Activated CD8-positive, alpha-beta memory T cell treated with anti-CD3 and anti-CD28 coated beads, Interleukin-2, amount 50 U/mL, for 24 hours (primary cell): ENCODE data around the gene C10orf62.
"Not testable (repeated sequence)": the region's sequence is repeated elsewhere in the genome, so short reads cannot be mapped to it uniquely, and the experiment has no call there.

Experiments
- DNase-seq: peaks from one replicate; pipeline ENCODE4 v3.0.0-alpha.2; 2020; ENCODE audit errors: extremely low read depth

The C10orf62 gene, protein sequence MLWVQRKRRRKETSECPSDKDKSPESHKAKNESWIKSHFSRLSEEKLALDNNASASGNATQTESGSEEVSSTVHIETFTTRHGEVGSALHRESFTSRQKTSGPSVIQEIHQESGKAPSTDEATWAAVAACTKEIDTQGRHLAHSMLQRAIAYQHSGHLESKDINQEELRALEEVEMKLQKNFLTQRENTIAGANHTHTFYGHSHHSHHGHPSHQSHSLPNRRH

DNA sequence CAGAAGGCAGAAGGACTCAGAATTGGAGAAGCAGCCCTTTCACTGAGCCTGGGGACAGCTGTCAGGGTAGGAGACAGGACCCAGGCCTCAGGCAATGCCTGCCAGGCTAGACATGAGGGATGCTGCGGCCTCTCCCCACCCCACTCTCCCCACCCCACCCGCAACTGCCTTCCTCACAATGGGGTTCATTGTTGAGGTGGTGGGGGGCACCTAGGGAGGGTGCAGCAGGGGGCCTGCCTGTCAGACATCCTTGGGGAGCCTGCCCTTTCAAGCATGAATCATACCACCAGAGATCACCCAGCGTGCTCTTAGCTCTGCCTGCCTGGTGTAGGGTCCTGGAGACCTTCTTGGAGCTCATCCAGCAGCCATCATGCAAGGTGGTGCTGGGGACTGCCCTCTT is at the start of gene C10orf62:
C10orf62 (plus strand) TSS at position 243 of the 400 bp plus-strand sequence. CDS start 177 bp downstream, outside the sequence.
- DNase-seq = no peak

DNA sequence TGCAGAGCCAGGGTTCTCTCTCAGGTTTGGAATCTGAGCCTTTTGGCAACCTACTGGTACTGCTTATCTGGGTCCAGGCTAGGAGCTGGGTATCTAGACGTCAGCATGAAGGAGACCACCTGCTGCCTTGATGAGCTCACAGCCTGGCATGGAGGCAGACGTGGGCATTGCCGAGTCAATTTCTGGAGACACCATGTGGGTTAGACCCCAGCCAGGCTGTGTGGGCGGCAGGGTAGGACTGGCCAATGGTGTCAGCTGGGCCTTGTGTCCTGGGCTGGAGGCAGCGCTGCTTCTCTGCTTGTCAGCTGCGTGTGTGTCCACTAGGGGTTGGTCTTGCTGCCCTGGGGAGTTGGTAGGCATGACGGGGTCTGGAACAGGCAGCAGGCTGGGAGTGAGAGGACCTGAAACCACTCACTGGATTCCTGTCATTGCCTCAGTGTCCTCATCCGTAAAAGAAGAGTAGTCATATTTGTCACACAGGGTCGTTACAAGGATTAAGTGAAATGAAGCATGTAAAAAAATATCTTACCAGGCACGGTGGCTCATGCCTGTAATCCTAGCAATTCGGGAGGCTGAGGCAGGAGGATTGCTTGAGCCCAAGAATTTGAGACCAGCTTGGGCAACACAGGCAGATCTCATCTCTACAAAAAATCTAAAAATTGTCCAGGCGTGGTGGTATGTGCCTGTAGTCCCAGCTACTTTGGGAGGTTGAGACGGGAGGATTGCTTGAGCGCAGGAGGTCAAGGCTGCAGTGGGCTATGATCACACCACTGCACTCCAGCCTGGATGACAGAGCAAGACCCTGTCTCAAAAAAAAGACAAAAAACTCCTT is 48.6 kb upstream of the C10orf62 start:
- no peak for DNase-seq

DNA sequence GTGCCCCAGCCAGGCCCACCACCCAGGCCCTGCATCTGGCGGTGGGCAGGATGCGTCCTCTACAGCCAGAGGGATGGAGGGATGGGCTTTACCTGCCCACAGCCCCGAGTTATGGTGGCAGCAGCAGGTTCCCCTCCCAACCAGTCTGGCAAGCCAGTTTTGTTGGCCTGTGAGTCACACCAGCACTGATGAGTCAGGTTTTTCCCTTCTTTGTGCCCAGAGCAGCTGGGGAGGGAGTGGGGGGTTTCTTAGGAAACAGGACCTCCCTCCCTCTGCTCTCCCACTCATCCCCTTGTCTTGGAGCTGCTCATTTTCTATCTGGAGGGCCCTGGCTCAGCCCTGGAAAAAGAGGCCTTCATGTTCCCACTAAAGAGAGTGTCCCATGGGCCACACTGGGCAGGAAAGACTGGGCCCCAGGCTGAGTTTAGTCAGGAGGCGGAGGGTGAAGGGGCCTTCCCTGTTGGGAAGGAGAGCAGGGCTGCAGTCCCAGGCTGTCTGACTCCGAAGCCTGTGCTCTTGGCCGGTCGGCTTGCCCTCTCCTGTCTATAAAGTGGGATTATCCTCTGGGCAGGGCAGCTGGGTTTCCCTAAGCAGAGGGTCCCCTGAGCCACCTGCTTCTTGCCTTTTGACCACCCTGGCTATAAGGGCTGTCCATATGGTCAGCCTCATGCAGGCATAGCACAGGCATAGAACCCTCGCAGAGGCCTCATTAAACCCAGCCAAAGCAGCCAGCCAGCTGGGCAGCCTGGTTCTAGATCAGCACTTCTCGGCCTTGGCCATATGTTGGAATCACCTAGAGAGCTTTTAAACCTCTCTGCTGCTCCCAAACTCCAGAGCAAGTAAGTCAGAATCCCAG is 47.1 kb upstream of the C10orf62 start:
- no peak for DNase-seq

DNA sequence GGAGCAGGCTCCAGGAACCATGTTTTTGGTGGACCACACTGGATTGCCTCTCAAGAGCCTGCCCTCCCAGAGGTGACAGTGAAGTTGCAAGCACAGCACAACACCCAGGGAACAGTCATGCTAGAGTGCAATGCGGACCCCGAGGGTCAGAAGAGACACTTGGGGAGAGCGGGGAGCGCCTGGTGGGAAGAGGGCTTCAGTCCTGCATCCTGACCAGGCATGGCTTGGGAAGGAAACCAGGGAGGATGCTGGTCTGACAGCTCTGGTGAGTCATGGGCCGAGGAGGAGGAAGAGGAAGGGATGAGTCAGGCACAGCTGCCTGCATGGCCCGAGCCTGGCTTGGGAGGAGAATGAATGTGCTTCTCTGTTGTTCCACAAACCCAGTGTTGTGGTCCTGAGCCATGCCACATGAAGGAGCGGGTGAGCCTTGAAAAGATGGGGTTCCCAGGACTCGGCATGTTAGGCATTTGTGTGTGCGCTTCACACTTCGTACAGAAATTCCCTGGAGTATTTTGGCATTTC is 46.4 kb upstream of the C10orf62 start:
- DNase-seq = peak; percentile 20

DNA sequence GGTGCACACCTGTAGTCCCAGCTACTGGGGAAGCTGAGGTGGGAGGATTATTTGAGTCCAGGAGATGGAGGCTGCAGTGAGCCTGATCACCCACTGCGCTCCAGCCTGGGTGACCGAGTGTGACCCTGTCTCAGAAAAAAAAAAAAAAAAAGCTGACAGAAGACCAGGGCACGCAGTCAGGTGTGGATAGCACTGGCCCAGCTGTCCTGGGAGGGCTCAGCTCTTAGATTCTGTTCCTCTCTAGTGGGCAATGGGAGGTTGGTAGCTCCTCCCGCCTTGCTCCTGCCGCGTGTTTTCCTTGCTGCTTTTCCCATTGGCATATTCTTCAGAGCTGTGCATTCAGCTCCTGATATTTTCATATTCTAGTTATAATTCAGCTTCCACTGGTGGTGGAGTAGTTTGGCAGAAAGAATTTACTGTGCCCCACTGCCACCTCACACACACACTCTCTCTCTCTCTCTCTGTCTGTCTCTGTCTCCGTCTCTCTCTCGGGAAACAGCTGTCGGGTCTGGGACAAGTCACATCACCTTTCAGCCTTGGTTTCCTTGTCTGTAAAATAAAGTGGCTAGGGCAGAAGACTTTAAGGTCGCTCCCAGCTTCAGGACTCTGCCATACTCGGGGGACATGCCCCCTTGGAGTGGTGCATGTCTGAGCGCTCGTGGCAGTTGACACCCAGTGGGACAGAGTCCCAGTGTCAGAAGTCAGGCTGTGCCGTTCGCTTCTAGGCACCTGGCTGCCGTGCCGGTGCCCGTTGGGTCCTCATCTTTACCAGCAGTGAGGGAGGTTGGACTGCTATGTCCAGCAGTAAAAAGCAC is 42.9 kb upstream of the C10orf62 start:
- no peak for DNase-seq

DNA sequence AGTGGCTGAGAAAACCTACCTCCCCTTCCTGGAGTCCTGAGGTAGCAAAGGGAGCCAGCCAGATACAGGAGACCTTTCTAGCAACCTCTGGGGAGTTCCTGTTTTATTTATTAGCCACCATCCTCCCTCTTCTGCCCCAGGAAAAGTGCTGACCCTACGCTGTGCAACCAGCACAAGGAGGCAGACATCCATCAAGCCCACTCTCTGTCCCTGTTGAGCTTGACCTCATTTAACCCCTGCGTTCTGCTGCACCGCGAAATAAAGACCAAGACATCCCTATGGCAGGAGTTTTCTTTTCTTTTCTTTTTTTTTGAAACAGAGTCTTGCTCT is 42.3 kb upstream of the C10orf62 start:
- DNase-seq = no peak

DNA sequence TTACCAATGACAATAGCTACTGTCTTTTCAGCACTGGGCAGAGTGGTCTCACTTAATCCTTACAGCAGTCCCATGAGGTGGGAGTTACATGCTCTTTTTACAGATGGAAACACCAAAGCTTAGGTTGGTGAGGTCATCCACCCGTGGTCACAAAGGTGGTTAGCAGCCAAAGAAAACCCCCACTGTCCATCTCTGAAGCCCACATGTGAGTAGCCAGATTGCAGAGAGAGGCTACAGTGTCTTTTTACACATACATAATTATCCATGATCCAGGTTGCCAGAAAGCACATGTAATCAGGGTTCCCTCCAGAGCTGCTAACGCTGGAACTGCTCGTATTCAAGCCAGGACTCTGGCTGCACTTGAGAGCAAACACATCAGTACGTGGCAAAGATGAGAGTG is 41.6 kb upstream of the C10orf62 start:
- no peak for DNase-seq

DNA sequence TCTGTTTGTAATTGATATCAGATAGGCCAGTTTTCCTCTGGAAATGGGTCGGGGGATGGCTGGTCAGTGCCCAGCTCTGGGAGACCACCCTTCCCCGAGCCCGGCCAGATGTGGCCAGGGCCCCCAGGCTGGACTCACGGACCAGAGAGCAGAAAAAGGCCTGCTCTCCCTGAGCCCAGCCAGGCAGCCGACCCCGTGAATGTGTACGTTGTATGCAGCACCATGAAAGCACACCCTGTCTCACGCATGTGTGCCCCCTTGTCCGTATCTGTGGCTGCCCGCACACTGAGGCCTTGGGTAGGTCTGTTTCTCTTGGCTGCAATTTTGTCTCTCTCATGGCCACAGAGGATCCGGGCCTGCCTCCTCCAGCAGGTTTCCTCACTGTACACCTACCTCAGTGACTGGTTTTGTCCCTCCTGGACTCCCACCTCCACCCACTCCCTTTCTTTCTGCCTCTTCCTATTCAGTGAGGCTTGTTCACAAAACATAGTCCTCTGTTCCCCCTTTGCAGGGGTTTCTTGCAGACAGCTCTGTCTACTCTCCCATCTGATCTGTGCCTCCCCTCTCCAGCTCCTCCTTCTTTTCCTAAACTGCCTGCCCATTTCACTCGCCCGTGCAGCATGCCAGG is 40.6 kb upstream of the C10orf62 start:
- DNase-seq = no peak

DNA sequence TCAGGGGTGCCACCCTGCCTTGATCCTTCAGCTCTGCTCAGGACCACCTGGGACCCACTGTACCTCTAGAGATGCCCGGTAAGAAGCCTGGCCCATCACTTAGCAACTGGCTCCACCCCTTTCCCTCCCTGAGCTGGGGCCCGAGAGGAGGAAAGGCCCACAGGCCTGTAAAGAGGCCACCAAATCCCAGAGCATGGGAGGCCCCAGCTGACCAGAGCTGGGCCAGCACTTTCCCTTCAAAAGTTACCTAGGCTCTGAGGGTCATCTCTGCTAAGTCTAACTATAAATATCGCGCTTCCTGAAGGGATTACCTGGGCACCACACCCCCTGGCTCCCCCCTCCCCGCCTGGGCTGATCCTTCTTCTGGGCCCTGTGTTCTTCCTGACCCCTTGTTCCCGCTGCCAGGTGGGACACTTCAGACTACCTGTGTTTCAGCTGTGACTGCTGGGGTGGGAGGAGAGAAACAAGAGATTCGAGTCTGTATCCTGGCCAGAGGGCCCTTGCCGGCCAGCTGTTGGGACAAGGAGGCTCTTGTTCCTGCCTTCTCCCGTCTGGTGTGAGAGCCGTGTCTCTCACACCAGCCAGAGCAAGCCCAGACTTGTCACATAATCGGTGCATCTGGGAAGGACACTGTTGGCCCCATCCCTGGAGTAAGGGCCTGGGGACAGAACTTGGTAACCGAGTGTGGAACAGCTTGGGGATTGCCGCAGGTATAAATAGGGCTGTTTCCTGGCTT is 39.8 kb upstream of the C10orf62 start:
- no peak for DNase-seq

DNA sequence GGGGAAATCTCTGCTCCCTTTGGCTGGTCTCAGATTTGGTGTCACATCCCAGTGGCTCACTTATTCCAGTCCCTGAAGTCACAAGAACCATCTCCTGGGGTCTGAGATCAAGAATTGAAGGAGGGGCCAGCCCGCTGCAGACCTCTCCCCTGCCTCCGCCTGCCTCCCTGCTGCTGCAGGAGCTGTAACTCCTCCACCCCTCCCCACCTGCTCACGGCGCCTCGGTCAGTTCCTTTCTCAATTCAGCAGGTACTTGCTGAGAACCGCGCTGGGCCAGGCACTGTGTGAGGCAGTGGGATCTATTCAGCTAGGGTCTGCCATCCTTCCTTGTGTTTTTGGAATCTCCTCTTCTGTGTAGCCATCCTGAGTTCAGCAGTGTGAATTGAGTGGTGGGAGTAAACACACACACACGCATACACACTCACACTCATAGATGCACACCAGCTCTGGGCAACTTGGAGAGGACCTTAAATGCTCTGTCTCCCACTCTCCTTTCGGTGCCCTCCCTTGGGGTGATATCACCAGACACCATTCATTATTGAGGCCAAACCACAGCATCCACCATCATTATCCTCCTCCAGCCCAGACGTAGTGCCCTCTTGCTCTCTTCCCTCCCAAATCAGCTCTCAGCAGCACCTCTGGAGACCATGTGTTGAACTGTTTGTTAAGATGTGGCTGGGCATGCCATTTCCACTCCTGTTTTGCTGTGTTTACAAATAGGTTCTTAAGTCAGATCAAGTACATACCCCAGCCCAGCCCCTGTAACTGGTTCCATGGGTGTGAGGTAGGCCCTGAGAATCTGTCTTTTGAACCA is 39.0 kb upstream of the C10orf62 start:
- DNase-seq = no peak

DNA sequence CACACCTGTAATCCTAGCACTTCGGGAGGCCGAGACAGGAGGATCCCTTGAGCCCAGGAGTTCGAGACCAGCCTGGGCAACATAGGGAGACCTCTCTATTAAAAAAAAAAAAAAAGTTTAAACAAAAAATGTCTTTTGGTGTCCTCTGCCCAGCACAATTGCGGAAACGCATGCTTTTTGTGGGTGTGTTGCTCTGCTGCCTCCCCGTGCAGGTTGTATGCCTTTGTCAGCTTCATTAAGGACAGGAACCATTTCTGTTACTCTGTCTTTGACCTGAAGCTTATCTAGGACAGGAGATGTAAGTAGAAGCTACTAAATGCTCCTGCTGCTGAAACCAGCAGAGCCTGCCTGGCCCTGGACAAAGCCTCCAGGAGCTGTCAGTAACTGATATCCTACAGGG is 38.2 kb upstream of the C10orf62 start:
- no peak for DNase-seq

DNA sequence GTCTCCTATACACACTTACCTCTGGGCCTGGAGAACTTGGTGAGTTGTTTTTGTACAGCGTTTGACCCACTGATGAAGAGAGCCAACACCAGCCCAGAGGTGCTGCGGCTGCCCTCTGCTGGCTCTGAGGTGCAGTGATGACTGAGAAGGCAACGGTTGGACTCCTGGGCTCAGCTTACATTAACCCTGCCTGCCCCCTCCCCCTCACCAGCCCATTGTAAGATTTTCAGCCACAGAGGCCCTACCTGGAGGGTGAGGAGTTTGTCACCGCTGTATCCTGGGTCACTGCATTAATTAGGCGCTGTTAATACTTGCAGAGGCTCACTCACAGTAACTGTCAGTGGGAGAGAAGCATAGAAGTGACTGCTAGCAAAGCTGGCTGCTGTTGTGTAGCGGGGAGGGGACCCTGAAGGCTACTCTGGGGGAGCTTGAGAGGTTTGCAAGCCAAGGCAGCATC is 35.9 kb upstream of the C10orf62 start:
- no peak for DNase-seq

DNA sequence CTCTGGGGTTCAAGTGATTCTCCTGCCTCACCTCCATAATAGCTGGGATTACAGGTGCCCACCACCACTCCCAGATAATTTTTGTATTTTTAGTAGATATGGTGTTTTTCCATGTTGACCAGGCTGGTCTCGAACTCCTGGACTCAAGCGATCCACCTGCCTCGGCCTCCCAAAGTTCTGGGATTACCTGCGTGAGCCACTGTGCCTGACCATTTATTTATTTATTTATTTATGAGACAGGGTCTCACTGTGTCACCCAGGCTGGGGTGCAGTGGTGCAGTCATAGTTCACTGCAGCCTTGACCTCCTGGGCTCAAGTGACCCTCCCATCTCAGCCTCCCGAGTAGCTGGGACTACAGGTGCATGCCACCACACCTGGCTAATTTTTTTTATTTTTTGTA is 35.2 kb upstream of the C10orf62 start:
- DNase-seq = not testable (repeated sequence)

DNA sequence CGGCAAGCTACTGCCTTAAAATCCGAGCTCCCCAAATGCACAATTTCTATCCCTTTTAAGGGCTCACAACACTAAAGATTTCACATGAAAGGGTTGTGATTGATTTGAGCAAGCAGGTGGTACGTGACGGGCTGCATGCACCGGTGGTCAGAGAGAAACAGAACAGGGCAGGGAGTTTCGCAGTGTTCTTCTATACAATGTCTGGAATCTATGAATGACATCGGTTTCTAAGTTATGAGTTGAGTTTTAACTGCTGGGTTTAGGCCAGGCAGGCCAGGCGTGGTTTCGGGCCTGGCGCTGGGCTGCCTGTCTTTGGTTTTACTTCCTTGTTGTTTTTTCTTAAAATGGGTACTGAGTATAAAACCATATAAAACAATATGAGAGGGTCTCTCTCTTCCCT is 34.0 kb upstream of the C10orf62 start:
- not testable (repeated sequence) for DNase-seq

DNA sequence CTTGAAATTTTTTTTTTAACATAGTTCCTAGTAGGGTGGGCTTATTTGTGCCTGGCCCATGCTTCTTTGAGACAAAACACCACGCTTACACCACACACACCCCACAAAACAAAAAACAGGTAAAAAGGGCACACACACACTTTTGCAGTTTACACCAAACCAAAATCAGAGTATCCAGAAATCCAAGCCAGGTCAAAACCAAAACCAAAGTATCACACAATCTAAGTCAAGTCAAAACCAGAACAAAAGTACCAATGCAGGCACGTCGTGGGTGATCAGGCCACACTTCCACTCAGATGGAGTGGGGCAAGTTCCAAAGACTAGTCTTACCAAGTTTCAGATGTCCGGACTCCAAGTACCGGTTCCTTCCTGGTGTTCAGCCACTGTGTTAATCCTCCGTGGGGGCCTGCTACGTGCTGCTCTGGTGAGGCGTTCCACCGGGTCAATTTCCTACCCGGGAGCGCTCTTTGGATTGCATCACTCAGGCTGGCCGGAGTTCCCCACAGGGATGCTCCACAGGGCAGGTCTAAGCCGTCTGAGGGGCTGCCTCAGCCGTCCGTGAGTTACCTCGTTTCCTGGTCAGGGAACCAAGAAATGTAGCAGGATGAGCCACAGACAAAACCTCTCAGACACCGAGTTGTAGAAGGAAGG is 28.7 kb upstream of the C10orf62 start:
- DNase-seq = not testable (repeated sequence)

DNA sequence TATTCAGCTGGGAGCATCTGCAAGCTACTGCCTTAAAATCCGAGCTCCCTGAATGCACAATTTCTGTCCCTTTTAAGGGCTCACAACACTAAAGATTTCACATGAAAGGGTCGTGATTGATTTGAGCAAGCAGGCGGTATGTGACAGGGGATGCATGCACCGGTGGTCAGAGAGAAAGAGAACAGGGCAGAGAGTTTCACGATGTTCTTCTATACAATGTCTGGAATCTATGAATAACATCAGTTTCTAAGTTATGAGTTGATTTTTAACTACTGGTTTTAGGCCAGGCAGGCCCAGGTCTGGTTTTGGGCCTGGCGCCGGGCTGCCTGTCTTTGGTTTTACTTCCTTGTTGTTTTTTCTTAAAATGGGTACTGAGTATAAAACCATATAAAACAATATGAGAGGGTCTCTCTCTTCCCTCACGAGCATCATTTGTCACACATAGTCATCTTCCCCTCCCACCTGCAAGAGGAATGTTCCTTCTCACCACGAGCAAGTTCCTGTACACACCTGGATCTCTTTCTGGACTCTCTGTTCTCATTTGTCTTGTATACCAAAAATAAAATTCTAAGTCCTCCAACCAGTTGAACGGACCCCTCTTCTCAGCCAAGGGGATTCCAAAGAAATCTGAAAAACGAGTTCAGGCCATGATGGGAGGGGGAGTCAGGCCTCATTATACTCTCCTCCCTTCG is 28.0 kb upstream of the C10orf62 start:
- DNase-seq = not testable (repeated sequence)

DNA sequence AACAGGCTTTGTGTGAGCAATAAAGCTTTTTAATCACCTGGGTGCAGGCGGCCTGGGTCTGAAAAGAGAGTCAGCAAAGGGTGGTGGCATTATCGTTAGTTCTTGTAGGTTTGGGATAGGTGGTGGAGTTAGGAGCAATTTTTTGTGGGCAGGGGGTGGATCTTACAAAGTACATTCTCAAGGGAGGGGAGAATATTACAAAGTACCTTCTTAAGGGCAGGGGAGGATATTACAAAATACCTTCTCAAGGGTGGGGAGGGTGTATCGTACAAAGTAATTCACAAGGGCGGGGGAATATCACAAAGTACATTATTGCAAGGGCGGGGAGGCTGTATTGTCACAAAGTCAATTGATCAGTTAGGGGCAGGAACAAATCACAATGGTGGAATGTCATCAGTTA is 27.2 kb upstream of the C10orf62 start:
- DNase-seq = not testable (repeated sequence)

DNA sequence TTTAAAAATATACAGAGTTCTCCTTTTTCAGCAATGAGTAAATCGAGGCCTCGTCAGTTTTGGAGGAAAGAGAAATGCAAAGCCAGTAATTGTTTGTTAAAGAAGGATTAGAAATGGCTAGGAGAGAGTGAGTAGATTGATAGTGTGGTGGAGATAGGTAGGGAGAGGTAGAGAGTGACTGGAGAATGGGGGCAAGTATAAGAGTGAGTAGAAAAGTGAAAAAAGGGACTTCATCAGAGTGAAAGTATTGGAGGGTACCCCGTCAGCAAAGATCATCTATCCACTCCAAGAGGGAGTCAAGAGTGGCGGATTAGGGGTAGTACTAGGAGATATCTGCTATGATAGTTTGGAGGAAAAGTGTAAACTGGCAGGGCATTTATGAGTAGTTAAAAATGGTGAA is 26.2 kb upstream of the C10orf62 start:
- DNase-seq = no peak
